ENCODE measurements around the gene PCLO.
A peak's percentile ranks its signal among the peaks of the same experiment; 100 is the strongest.

Gene PCLO

GRCh38 chr7:82823073-82823472 is 339.6 kb downstream of the PCLO start:
- DNase-seq (ENCODE audit: low spot score) = no peak

DNA sequence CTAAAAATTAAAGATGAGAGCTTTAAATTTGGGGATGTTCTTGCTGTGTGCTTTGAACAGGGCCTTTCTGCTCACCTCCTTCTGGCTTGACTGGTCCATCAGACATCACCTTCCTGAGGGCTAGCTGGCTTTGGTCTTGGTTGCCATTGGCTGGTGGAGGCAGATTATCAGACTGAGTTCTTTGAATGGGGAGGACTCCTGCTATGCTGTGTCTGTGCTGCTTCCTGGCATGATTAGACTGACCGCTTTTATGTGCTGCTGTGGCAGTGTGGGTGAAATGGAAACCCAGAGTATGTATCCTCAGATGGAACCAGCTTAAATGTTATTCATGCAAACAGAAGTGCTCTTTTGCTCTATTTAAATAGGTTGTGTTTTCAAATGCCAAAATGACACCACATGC is 341.6 kb downstream of the PCLO start:
- DNase-seq (ENCODE audit: low spot score) = no peak

DNA sequence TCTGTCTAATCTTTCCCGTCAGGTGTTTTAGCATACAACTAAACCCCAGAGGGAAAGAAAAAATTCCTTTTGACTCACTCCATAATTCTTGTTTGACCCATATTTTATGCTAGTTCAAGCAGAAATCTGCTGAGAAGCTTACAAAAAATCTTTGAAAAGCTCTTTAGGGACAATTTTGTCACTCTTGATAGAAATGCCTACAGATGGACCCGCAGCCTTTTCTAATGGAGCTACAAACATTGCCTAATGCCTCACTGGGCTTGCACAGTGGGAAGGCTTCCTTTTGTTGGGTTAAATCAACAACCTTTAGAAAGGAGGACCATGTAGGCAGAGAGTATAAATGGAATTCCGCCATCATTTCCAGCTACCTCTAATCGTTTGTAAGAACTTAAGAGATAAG is 344.5 kb downstream of the PCLO start:
- DNase-seq (ENCODE audit: low spot score) = no peak

DNA sequence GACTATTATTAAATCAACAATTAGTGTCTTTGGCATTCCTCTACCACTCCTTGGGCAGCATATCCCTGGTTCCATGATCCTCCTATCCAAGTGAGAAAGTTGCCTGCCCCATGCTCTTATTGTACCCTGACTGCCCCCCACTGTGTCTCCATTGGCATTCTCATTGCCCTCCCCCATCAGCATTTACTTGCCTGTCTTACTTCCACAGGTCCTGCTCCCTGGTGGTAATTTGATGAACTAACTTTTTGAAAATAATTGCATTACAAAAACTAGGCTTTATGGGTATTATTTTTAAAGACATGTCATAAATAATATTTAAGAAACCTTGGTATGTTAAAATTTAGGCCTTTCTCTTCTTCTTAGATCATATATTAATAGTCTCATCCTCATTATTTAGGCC is 346.4 kb downstream of the PCLO start:
- DNase-seq (ENCODE audit: low spot score) = no peak

DNA sequence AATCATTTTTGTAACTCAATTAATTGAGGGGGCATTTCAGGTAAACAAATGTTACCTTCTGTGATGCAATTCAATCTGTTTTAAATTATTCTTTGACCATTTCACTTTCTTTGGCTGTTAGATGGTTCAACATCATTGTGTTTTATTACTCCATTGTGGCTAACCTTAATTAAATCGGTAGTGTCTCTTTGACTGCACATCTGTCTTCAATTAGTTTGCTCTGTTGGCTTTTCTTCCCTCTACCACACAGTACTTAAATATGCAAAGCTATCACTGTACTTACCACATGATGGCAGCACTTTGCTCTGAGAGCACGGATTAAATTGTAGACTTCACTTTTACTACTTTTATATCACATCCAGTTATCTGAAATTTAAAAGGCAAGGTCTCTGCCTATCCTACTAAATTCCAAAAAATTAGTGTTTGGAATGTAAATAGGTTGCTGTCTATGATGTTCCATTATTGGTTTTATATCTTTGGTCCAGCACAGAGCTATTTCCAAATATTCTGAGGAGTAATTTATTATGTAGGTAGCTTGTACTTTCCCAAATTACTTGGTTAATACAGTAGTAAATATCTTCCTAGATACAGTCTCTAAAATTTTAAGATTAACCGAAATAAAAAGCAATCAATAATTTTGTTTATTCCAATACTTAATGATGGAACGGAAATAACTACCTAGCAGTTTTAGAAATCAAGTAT is 352.0 kb downstream of the PCLO start:
- peak; percentile 20 for DNase-seq (ENCODE audit: low spot score)

- no peak for DNase-seq (ENCODE audit: low spot score)
These were observed 354.1 kb downstream of the PCLO start for GRCh38 chr7:82808633-82809032.

DNA sequence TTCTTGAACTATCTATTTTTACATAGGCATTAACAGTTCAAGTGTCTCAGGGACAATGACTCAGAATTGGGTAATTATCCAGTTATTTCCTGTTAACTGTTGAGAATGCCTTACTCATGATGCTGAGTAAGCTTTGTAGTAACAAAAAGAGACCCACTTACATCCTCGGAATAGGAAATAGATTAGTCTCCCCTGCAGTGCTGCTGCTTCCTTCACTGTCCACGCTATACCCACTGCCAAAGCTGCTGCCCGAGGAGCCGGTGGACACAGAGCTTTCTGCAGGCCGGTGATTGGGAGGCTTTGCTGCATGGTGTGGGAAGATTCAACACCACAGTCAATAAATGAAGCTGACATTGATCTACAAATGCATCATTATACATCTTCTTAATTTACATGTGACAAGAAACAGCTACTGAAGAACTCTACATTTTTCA is 357.1 kb downstream of the PCLO start:
- DNase-seq (ENCODE audit: low spot score) = peak; percentile 32

DNA sequence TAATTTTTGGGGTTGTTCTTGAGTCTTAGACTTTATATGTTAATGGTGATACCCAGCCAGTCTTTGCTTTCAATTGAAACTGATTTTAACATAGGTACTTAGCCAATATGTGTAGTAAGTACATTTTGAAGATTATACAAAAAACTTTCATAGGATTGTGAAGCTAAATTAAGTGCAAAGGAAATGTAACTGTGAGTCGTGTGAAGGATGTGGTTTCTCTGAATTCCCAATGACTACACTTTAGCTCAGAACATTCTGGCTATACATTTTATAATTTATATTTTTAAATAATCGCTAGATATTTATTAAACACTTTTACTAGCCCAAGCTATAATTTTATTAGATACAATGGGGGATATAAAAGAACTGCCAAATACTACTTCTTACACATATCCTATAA is 359.3 kb downstream of the PCLO start:
- DNase-seq (ENCODE audit: low spot score) = no peak

DNA sequence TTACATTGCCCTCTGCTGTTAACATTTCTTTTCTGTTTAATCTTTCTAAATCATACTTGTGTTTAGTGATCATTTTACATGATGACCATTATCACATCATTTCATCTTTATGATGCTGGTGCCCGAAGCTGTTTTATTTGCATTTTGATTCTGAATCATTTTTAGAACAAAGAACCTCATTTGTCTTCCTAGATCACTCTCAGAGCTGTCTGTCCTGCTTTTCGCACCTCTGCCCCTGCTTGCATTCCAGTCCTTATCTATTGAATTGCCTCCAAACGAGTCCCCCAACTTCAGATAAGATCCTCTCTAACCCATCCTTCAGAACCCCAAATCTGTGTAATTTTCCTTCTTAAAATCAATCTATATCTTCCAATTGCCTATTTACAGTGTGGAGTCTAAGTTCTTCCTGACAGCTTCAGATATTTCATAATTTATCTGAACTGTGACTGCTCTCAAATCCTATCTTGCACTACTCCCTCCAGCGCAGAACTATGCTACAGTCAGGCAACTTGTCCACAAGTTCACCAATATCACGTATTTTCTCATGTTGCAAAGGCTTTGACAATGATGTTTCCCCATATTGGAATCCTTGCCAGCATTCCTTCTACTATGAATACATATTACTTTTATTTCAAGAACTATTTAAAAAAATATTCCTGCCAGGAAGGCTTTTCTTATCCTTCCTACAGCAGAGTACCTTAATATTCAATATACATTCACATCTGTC is 372.6 kb downstream of the PCLO start:
- no peak for DNase-seq (ENCODE audit: low spot score)

DNA sequence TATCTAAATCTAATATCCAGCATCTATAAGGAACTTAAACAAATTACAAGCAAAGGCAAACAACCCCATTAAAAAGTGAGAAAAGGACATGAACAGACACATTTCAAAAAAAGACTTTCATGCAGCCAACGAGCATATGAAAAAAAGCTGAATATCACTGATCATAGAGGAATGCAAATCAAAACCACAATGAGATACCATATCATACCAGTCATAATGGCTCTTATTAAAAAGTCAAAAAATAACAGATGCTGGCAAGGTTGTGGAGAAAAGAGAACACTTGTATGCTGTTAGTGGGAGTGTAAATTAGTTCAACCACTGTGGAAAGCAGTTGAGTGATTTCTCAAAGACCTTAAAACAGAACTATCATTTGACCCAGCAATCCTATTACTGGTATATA is 384.7 kb downstream of the PCLO start:
- no peak for DNase-seq (ENCODE audit: low spot score)

DNA sequence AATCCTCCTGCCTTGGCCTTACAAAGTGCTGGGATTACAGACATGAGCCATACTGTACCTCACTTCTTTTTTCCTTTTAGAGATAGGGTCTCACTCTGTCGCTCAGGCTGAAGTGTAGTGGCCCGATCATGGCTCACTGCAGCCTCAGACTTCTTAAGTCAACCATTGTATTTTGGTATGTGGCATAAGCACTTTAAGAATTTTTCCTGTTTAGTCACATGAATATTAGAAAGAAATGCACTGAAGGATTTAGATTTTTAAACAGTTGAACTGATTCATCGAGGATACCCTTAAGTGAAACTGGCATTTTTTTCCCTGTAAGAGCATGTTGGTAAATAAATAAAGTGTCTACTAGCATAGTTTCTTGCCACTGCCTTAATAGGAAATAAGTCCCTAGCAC is 399.8 kb downstream of the PCLO start:
- no peak for DNase-seq (ENCODE audit: low spot score)

- no peak for DNase-seq (ENCODE audit: low spot score)
These were observed 401.9 kb downstream of the PCLO start for GRCh38 chr7:82760831-82761230.

DNA sequence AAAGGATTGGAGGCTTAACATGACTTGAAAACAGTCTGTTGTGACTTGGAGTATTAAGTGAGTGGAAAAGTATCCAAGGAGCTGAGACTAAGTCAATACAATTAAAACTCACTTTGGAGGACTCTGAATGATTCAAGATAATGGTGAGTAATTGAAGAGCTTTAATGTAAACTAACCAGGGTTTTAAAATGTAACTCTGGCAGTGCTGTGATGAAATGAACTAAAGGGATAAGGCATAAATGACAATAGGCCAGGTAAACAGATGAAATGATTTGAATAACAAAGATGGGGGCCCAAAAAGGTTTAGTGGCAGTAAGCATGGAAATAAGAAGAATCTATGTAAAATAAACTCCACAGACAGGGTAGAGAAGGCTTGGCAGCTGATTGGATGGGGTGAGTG is 402.6 kb downstream of the PCLO start:
- no peak for DNase-seq (ENCODE audit: low spot score)

DNA sequence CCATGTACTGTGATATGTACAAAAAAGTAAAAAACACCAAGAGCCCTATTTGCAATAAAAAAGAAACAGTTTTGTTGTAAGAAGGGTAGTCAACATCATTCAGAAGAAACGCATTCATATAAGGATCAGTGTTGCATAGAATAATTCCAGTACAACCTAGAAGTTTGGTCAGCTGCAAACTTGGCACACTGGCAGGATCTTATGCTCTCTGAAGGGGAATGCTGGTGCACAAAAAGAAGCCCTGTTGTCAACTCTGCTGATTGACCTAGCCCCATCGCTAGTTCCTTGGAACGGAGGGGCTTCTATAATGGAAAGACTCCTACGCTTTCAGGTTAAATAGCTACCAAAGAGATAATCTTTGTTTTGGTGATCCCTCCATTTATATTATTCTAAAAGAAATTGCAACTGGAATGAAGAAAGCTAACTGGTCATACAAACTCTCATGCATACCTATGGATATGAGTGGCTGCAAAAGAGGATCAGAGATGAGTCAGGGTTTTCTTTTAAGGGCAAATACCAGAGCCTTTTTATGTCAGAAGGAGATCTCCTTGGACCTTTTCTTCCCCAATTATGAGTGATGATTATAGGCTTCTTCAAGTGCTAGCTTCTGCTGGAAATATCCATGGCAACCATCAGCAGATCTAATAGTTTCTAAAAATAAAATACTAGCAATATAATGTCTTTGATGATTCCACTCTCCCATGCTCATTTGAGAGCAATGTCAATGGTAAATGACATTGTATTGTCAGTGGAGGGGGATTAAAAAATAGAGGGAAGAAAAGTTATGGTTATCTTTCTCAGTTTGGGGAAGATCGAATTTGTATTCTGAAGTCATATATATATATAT is 406.8 kb downstream of the PCLO start:
- DNase-seq (ENCODE audit: low spot score) = peak; percentile 11

DNA sequence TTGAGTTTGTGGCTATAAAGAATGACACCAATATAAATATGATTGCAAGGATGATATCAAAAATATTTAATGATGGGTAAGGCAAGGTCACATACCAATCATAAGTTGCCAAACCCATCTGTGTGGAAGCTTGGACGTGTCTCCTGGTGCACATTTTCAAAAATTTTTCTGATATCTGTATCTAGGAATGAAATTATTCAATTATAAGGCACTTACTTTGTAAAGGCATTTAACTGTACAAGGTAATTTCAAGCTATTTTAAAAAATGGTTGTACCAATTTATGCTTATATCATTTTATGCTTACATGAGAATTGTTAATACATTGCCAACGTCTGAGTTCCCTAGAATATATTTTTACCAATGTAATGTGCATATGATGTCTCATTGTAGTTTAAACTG is 412.7 kb downstream of the PCLO start:
- no peak for DNase-seq (ENCODE audit: low spot score)

- DNase-seq (ENCODE audit: low spot score) = no peak
These were observed 416.9 kb downstream of the PCLO start for GRCh38 chr7:82745820-82746219.

- peak; percentile 5 for DNase-seq (ENCODE audit: low spot score)
These were observed 417.6 kb downstream of the PCLO start for GRCh38 chr7:82745117-82745516.

DNA sequence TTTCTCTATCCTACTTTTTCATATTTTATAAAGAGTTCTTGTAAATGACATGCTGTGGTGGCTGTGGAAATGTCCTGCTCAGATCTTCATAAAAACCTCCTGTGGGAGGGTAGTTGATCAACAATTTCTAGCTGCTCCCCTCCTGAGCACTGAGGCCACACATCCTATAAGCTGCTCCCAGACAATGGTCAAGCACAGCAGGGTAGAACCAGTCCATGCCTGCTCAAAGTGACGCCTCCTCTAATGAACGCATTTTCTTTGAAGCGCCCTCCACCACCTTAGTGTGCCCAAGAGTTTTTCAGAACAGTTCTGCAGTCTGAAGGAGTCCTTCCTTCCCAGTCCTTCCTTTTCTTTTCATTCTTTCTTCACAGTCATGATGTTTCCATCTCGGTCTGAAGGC is 420.5 kb downstream of the PCLO start:
- DNase-seq (ENCODE audit: low spot score) = no peak

GRCh38 chr7:82741493-82741892 is 421.2 kb downstream of the PCLO start:
- no peak for DNase-seq (ENCODE audit: low spot score)

- peak; percentile 25 for DNase-seq (ENCODE audit: low spot score)
These were observed 422.3 kb downstream of the PCLO start for GRCh38 chr7:82740246-82740848.

GRCh38 chr7:82736633-82737032 is 426.1 kb downstream of the PCLO start:
- no peak for DNase-seq (ENCODE audit: low spot score)

GRCh38 chr7:82732677-82733076 is 430.0 kb downstream of the PCLO start:
- DNase-seq (ENCODE audit: low spot score) = no peak
